NCI-H748 (cell line): Measurements from ENCODE around the gene NCS1.
"Not testable (repeated sequence)": the region's sequence is repeated elsewhere in the genome, so short reads cannot be mapped to it uniquely, and the experiment has no call there.

Source experiments
- DNase-seq: peaks from one replicate; lab custom pipeline; 2025; ENCODE audit not compliant: unreplicated experiment; lab: John Stamatoyannopoulos, UW

Gene NCS1

DNA sequence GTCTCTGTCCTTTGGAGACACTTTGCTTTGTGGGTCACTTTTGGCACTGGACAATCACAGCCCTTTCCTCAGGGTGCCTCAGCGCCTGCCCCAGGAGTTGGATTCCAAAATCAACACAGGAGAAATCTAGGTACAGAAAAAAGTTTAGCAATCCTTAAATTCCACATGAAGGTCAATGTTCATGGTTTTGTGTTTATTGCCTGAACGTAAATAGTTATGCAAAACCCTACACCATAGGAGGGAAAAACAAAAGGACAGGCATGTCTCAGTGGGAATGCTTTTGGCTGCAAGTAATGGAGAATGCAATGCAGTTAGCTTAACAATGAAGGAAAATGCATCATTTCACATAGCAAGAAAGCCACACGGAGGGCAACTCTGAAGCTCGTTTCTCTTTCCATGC lies 86.8 kb downstream of the NCS1 start:
- DNase-seq: no peak

DNA sequence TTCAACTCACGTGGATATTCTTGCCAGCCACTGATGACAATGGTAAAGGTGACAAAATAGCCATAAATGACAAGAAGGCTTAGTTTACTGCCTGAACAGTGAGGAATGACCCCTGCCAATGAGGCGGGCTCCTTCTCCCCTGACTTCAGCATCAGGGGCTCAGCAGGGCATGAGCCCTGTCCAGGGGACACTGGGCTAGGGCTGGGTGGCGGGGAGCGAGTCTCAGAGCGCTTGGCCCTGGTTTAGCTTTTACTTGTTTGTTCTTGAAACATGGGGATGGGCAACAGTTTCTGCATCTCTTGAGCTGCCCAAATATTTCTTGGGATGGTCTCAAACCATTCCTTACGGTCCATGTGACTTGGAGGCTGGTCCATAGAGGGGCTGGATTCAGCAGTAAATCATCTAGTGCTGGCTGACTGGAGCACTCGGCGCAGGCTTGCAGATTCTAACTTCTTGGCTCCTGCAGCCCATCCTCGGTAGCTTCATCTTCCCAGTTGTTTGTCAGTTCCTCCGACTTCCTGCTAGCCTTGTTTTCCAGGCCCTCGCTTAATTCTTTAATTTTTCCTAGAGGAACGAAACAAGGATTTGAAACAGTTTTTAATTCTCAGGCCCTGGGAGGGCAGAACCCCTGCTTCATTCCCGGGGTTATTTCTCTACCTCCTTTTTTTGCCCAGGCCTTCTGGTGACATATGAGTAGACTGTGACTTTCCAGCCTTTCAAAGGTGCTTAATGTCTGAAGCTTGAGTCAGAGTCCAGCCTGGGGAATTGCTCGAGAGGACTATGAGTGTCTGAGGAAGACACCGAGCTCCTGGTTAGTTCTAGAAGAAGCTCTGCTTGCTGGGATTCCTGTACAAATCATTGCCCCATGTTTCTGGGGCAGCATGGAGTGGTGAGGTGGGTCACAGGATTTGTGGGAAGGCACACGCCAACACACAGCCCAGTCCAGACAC lies 88.9 kb downstream of the NCS1 start:
- DNase-seq: no peak

DNA sequence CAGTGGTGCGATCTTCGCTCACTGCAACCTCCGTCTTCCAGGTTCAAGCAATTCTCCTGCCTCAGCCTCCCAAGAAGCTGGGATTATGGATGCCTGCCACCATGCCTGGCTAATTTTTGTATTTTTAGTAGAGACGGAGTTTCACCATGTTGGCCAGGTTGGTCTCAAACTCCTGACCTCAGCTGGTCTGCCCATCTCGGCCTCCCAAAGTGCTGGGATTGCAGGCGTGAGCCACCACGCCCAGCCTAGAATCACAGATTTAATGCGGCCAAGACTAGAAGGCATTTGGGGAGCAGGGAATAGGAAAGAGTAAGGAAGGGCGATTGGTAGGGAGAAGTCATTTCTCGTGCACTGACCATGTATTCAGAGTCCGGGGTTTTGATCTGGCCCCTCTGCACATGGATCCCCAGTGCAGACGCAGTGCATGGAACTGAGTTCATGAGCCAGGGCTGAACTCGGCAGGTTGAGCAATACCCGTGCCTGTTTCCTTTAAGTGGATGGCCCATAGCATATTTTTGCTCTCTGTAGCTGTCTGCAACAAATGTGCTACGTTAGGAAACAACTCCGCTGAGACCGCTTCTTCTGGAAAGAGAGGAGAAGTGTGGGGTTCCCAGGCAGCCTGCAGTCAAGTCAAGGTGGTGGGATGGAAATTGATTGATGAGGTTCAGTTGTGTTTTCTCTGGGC lies 90.0 kb downstream of the NCS1 start:
- no peak for DNase-seq

DNA sequence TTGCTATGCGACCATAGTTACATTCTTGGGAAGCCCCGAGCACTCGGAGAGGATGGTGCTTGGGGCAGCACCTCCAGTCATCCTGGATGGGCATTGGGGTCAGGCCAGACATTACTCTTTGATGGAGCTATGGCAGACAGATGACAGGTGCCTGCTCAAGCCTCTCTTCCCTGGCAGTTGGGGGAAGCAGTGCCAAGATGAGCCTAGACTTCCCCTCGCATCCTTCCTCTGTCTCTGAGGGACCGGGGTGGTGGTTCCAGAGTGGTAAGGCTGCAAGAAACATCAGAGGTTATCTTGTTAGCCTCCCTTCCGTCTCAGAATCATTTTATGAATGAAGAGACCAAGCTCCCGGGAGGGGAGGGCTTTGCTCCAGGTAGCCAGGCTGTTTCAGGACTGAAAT lies 90.6 kb downstream of the NCS1 start:
- no peak for DNase-seq

DNA sequence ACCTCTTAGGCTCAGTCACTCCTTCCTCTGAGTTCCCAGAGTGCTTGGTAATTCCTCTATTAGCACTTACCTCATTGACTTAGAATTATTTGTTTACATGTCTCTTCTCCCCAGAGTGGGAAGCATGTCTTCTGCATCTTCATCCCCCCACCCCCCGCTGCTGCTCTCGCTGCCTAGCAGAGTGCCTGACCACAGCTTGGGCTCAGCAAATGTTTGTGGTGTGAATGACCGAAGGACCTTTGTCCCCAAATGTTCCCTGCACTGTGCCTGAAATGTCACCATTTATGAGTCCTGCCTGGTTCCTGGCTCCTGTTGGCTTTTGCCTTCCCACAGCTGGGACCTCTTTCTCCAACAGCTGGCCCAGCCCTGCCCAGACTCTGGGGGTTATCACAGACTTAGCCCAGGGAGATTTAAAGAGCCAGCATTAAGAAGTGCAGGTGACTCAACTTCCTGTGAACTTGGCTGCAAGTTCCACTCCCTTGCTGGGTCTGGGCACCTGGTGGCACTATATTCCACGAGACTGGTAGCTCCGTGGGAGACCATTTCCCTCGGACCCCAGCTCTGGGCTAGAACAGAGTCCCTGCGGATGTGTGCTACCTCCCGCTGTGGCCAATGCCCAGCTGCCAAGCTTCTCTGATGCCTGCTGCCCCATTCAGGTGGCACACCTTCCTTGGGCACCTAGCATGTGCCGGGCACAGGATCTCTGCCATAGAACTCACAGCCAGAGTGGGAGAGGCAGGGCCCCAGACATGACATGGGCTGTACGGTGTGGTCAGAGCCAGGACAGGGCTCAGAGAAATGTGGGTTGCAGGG lies 91.6 kb downstream of the NCS1 start:
- DNase-seq: no peak

DNA sequence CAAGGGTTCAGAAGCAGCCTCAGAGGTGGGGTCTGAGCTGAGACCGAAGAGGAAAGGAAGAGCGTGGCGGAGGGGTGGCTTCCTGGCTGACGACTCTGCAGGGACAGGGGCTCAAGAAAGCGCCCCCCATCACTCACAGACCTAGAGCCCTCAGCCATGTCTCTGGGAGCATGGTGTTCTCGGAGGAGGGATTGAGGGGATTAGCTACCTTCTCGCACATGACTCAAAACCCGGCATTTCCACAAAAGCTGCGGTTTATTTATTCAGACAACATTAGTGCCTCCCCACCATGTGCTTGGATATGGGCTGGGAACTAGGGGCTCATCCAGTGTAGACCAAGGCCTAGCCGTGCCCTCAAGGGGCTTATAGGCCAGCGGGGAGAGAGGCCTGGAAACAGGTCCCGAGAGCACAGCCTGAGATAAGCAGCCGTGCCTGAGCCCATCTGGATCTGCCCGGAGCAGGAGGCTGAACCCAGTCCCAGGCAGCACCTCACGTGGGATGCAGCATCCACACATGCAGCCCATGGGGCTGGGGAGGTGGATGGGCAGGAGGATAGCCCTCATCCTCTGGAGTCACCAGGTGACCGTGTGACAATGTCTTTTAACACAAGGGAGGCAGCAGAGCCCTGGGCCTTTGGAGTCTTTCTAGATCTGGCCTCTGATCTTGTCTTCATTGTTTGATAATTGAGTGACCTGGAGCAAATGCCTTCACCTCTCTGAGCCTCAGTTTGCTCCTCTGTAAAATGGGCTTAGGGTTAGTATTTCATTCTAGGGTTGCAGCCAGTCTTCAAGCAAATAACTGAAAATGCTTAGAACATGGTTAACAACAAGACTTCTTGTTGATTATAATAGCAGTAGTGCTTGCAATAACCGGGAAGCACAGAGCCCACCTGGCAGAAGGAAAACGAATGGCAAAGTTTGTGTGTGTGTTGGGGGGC lies 92.5 kb downstream of the NCS1 start:
- no peak for DNase-seq

DNA sequence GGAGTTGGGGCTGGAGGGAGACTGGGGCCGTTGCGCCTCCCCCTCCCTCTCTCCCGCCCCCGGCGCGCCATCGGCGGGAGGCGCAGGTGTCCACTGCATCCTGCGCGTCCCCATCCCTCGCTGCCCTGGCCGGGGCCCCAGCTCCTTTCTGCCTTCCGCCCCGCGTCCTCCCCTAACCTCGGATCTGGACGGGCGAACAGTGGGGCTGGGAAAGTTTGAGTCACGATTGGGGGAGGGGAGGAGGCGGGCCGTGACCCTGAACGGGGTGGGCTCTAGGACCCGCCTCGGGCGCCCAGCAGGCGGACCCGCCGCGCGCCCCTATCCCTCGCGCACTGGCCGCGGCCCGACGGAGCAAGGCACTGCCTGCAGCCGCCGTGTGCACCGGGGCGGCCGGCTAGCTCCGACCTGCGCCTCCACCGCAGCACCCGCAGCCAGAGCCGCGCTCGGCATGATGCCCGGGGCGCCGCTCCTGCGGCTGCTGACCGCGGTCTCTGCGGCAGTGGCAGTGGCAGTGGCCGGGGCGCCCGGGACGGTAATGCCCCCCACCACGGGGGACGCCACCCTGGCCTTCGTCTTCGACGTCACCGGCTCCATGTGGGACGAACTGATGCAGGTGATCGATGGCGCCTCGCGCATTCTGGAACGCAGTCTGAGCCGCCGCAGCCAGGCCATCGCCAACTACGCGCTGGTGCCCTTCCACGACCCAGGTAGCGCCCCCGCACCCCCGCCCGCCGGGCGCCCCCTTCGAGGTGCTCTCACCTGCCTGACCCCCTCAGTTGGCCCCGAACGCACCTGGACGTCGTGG lies 93.4 kb downstream of the NCS1 start, which contains the start of gene HMCN2:
TSS of gene HMCN2 (plus strand) at position 330 of the 805 bp plus-strand sequence. CDS start at position 449, 119 bp downstream.
- DNase-seq: peak; percentile 69

DNA sequence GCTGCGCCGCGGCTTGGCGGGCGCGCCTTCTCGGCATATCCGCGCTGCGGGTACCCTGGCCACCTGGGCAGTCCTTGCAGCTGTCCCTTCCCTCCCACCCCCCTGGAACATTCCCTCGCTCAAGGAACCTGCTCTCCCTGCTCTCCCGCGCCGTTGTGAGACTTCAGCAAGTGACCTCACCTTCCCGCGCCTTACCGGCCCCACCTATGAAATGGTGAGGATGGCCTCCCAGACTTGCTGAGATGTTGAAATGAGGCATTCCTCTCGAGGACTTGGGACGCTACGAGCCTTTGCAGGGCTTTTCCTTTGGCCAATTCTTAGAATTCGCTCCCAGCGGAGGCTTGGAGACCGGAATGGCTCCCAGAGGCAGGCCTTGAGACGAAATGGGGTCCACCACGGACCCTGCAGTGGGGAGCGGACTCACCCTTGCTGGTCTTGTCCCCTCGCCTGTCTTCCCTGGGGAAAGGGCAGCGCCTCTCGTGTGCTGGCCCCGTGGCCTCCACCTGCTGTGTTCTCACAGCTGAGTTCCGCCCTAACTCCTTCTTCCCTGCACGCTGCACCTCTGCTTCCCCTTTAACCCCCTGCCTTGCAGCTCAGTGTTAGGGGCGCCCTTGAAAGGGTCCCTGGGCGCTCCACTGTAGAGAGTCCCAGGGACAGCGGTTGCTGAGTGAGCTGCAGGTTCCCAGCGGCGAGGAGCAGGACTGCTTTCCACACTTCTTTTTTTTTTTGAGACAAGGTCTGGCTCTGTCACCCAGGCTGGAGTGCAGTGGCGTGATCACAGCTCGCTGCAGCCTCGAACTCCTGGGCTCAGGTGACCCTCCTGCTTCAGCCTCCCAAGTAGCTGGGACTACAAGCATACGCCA lies 94.3 kb downstream of the NCS1 start:
- peak; percentile 39 for DNase-seq

DNA sequence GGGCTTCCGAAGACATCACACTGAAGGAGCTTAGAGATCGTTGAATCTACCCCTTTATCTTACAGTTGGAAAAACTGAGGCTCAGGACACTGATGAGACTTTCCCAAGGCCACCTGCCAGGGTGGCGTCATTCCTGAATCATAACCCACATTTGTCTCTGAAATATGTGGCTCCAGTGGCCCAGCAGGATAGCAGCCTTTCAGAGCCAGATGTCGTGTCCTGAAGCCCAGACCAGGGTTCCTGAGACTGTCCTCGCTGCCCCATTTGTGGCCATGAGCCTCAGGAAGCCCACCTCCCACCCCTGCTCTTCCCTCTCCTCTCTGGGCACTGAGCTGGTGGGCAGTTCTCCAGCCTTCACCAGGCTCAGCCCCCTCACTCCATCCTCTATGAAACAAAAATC lies 95.7 kb downstream of the NCS1 start:
- no peak for DNase-seq

DNA sequence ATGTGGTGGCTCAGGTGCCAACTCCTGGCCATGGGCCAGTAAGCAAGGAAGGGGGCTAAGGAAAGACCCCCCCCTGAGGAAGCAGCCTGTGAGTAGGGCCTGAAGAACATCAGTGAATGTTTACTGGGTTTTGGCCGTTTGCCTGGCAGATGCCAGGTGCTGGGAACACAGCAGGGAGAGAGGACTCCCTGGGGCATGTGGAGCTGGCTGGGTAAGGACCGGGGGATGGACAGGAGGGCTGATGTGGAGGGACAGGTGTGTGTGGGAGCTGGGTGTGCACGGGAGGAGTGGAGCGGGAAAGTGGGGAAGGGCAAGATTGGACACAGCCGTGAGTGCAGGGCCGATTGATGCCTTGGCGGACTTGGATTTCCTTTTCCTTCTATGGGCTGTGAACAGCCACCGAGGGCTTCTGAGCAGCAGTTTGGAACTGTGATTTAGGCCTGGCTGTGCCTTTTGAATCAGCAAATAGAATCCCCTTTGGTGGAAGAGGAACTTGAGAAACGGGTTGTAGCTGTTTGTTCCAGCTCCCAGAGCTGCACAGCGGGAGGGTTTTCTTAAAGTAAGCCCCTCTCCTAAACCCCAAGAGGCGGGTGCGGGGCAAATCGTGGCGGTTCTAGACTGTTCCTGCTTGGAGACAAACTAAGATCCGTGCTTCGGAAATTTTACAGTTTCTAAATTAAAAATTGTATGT lies 96.5 kb downstream of the NCS1 start:
- DNase-seq: peak; percentile 60

DNA sequence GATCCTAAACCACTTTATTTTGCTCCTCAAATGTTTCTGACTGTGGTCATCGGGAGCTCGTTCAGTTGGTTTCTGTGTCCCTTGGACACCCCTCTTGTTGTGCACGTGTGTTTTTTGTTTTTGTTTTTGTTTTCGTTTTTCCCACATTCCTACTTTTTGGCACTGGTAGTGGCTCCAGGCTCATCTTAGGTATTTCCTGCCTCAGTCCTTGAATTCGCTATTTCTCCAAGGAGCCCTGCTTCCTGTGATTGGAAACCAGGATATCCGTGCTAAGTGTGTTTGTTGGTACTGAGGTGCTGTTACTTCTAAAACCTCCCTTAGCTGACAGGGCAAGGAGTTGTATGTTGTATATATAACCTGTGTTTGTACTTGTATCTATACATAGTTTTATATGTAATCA lies 99.3 kb downstream of the NCS1 start:
- DNase-seq: no peak

DNA sequence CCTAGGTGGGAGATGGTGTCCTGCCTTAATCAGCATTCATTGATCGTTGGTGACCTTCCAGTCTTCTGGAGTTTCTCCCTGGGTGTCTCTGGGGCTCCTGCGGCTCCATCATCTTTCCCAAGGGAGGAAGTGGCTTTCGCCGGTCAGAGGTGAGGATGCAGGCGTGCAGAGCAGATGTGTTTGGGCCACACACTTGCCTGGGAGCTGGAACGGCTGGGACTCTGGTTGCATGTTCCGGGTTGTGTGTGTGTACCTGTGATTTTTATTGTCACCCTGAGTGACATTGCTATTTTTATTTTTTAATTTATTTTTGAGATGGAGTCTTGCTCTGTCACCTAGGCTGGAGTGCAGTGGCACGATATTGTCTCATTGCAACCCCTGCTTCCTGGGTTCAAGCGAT lies 103.0 kb downstream of the NCS1 start:
- no peak for DNase-seq

DNA sequence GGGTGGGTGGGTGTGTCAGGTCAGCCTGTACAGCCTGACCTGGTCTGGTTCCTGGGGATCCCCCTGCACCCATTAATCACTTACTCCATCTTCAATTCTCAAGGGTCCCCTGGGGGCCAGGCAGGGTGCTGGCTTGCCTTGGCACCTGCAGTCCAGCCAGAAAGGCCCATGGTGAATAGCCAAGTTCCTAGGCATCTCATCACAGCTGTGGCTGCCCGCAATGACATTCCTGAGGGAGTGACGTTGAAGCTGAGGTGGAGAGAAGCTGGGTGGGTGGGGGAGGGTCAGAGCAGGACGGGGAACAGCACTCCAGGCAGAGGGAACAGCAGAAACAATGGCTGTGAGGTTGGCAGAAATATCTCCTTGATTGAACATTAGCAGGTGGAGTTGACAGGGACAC lies 103.9 kb downstream of the NCS1 start:
- no peak for DNase-seq

DNA sequence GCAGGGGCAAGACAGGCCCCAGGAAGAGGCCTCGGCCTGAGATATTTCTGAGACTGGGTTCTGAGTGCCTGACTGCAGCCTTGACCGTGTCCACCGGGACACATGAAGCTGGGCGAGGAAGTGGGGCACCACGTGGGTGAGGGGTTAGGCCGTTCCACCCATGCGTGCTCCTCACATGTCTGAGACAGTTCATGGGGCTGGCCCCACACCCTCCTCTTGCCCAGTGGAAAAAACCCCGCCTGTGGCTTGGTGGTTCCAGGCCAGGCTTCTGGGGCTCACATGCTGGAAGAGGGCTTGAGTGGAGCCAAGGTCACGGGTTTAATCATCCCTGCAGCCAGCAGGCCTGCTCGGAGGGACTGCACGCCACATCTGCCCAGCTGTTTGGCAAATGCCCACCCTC lies 104.8 kb downstream of the NCS1 start:
- no peak for DNase-seq

DNA sequence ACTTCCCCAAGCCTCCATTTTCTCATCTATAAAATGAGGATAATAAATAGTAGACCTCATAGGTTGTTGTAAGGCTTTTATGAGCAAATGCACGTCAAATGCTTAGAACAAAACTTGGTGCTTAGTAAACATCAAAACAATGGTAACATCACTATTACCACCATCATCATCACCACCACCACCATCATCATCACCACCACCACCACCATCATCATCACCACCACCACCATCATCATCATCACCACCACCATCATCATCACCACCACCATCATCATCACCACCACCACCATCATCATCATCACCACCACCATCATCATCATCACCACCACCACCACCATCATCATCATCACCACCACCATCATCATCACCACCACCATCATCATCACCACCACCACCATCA lies 105.3 kb downstream of the NCS1 start:
- DNase-seq: not testable (repeated sequence)

DNA sequence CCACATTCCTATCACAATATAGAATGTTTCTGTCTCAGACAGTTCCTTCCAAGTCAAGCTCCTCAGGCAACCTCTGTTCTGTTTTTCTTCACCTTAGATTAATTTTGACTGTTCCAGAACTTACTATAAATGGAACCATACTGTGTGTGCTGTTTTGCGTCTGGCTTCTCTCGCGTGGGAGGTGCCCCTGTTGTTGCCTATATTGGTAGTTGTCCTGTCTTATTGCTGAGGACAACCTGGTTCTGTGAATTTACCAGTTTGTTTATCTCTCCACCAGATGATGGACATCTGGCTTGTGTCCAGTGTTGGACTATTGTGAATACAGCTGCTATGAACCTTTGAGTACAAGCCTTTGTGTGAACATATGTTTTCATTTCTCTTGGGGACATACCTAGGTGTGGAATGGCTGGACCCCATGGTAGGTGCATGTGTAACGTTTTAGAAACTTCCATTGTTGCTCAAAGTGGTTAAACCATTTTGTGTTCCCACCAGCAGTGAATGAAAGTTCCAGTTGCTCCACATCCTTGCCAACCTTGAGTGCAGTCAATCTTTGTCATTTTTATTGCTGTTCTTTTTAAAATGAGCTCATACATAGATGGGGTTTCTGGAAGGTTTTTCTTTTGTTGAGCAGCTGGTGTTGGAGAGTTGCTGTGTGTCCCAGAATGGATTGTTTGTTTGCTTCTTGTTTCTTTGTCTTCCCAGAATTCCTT lies 111.5 kb downstream of the NCS1 start:
- DNase-seq: peak; percentile 70

DNA sequence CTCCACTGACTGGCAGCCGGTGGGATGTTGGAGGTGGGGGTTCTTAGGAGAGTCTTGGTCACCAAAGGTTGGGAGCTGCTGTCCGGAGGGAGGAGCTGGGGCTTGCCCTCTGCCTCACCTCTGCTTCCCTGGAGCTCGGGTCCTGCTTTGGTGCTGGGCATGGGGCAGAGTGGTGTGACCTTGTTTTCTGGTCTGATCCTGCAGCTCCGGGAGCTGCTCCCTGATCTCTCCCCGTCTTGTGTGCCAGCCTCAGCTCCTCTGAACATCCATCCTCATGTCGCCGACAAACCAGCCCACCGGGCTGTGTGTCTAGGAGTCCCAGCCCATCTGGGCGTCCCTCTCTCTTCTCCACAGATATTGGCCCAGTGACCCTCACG lies 112.0 kb downstream of the NCS1 start:
- no peak for DNase-seq
